ENCODE results near the gene DPY19L3.

DNA sequence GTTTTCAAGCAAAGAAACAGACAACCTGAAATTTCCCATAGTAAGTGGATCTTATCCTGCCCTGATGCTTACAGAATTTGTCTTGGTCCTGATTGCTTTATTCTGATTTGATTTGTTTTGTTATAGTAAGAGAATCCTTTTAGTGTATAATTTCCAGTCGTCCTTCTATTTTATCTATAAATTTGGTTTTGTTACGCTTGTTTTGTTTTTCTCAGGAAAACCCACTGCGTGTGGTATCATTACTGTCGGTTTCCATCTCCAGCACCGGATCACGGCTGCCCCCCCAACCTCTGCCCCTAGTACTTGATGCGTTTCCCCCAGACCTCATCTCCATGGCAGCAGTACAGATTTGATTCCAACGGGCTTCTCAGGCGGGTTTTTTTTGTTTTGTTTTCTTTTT lies 117.4 kb downstream of the DPY19L3 start:
- TF ChIP-seq, protein P1, sequence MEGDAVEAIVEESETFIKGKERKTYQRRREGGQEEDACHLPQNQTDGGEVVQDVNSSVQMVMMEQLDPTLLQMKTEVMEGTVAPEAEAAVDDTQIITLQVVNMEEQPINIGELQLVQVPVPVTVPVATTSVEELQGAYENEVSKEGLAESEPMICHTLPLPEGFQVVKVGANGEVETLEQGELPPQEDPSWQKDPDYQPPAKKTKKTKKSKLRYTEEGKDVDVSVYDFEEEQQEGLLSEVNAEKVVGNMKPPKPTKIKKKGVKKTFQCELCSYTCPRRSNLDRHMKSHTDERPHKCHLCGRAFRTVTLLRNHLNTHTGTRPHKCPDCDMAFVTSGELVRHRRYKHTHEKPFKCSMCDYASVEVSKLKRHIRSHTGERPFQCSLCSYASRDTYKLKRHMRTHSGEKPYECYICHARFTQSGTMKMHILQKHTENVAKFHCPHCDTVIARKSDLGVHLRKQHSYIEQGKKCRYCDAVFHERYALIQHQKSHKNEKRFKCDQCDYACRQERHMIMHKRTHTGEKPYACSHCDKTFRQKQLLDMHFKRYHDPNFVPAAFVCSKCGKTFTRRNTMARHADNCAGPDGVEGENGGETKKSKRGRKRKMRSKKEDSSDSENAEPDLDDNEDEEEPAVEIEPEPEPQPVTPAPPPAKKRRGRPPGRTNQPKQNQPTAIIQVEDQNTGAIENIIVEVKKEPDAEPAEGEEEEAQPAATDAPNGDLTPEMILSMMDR (IDR thresholded peaks at IDR 0.05; ENCODE audit: borderline replicate concordance, extremely low read depth, low read length, poor library complexity, severe bottlenecking) = no peak
- no peak for TF ChIP-seq EZH2 (IDR thresholded peaks at IDR 0.05; ENCODE audit: borderline replicate concordance, low read depth, low read length, severe bottlenecking)
